GM12878 (cell line): Measurements from ENCODE around the gene IGFBP1. TPM values are rescaled to one million over a fixed set of nuclear protein-coding genes. Genes with fewer than 3 reads are reported as not detected.

Experiments
- ATAC-seq: fragments of 200-7000 bp; cut with Tn5 transposase; 3 replicates; pipeline ENCODE4 v1.9.1; 2020; ENCODE audit warnings: mild to moderate bottlenecking, moderate library complexity
- BruUV-seq: library from RNA; stranded (reverse); fragments of 400-500 nt; replicated peaks from 2 replicates; lab custom pipeline; 2021; lab: Mats Ljungman, UMichigan
- CTCF ChIA-PET: fragments of 300-600 bp; sonication (Branson Sonifier 250); formaldehyde crosslinking; extraction: SDS; loops from one replicate; lab custom pipeline; 2021; ENCODE audit warnings: inconsistent platforms; lab: Yijun Ruan, JAX
- POLR2A ChIA-PET: fragments of 350-600 bp; formaldehyde crosslinking; extraction: SDS; loops from one replicate; lab custom pipeline; 2021; ENCODE audit warnings: inconsistent platforms; lab: Charles Lee
- RAD21 ChIA-PET: fragments of 300-600 bp; sonication (Branson Sonifier 250); formaldehyde crosslinking; loops from one replicate; lab custom pipeline; 2023; ENCODE audit warnings: antibody characterized with exemption; ENCODE audit not compliant: unreplicated experiment; lab: Charles Lee
- SMC1A ChIA-PET: fragments of 300-600 bp; sonication (Branson Sonifier 250); formaldehyde crosslinking; loops from one replicate; lab custom pipeline; 2023; ENCODE audit not compliant: unreplicated experiment, uncharacterized antibody; lab: Charles Lee
- DNase-seq: peaks from one replicate; pipeline ENCODE4 v3.0.0-alpha.2; 2011; ENCODE audit warnings: low read depth, low spot score
- FAIRE-seq: peaks from 3 replicates; lab custom pipeline; 2011; peaks lifted over from hg19 to GRCh38; lab: Jason Lieb, UNC
- H2AFZ ChIP-seq: 2 replicates; pipeline ENCODE4 v1.6.0; 2011; ENCODE audit warnings: low read depth, low read length, control low read depth; ENCODE audit not compliant: control insufficient read depth
- H3K27ac ChIP-seq: 2 replicates; pipeline ENCODE4 v1.5.1; 2011; ENCODE audit warnings: control low read depth; ENCODE audit not compliant: control insufficient read depth, insufficient read depth
- H3K27me3 ChIP-seq, 2 experiments: replicated peaks in 1 of 2; 2 replicates each; pipeline versions ENCODE4 v1.6.0 to v1.6.1; 2011; ENCODE audit warnings: low read length in 1 of 2; ENCODE audit not compliant: control insufficient read depth in 2 of 2, insufficient read depth in 2 of 2
- H3K36me3 ChIP-seq, 2 experiments: 2 replicates each; pipeline ENCODE4 v1.5.1; 2011; ENCODE audit warnings: low read length in 1 of 2; ENCODE audit not compliant: control insufficient read depth in 2 of 2, insufficient read depth in 2 of 2
- H3K4me1 ChIP-seq: 2 replicates; pipeline ENCODE4 v1.6.1; 2011; ENCODE audit warnings: mild to moderate bottlenecking, low read length, moderate library complexity, mixed read lengths; ENCODE audit not compliant: control insufficient read depth, insufficient read depth
- H3K4me2 ChIP-seq: 2 replicates; pipeline ENCODE4 v1.6.0; 2011; ENCODE audit warnings: control low read depth; ENCODE audit not compliant: control insufficient read depth, insufficient read depth
- H3K4me3 ChIP-seq: fragments of 200-600 bp; sonication (generic); 2 replicates; pipeline ENCODE4 v1.5.1; 2016
- H3K79me2 ChIP-seq: 2 replicates; pipeline ENCODE4 v1.6.0; 2011; ENCODE audit warnings: low read length; ENCODE audit not compliant: control insufficient read depth, insufficient read depth
- H3K9ac ChIP-seq: 2 replicates; pipeline ENCODE4 v1.8.0; 2011; ENCODE audit warnings: low read length, control low read depth, mixed read lengths; ENCODE audit not compliant: control insufficient read depth, insufficient read depth
- H3K9me3 ChIP-seq: replicated peaks from 3 replicates; pipeline ENCODE4 v1.5.1; 2011; ENCODE audit warnings: mild to moderate bottlenecking, low read length; ENCODE audit not compliant: control insufficient read depth, insufficient read depth
- H4K20me1 ChIP-seq: 2 replicates; pipeline ENCODE4 v1.6.0; 2011; ENCODE audit not compliant: control insufficient read depth, insufficient read depth
- ATF2 ChIP-seq: IDR thresholded peaks from 2 replicates; pipeline ENCODE4 v1.6.1; 2012; ENCODE audit warnings: low read length, inconsistent platforms
- ATF7 ChIP-seq: fragments of 450-650 bp; IDR thresholded peaks from 2 replicates; pipeline ENCODE4 v1.6.1; 2016; ENCODE audit warnings: low read depth, mild to moderate bottlenecking
- EZH2 ChIP-seq: IDR thresholded peaks from 2 replicates; pipeline ENCODE4 v1.6.1; 2012; ENCODE audit warnings: low read depth, mild to moderate bottlenecking, control low read depth, inconsistent platforms, low read length, borderline replicate concordance; ENCODE audit not compliant: control insufficient read depth
- NFYB ChIP-seq: IDR thresholded peaks from 2 replicates; pipeline ENCODE4 v1.6.1; 2011; ENCODE audit warnings: low read depth, mild to moderate bottlenecking, low read length, improper control_type of control experiment, moderate library complexity; ENCODE audit not compliant: insufficient read depth
- NR2C2 ChIP-seq: IDR thresholded peaks from 2 replicates; pipeline ENCODE4 v1.6.1; 2011; ENCODE audit warnings: borderline replicate concordance, low read depth; ENCODE audit not compliant: control insufficient read depth, insufficient read length
- SIX5 ChIP-seq: IDR thresholded peaks from 2 replicates; pipeline ENCODE4 v1.6.1; 2011; ENCODE audit warnings: mild to moderate bottlenecking, low read depth, low read length, moderate library complexity; ENCODE audit not compliant: severe bottlenecking
- SMARCA5 ChIP-seq: fragments of 450-650 bp; IDR thresholded peaks from 2 replicates; pipeline ENCODE4 v1.6.1; 2017; ENCODE audit warnings: mild to moderate bottlenecking
- SP1 ChIP-seq: IDR thresholded peaks from one replicate; pipeline ENCODE4 v1.6.1; 2011; ENCODE audit warnings: low read depth, low read length
- TBL1XR1 ChIP-seq: IDR thresholded peaks from 2 replicates; pipeline ENCODE4 v1.6.1; 2012; ENCODE audit warnings: low read depth, low read length, improper control_type of control experiment
- TCF7 ChIP-seq: IDR thresholded peaks from 2 replicates; pipeline ENCODE4 v1.6.1; 2014; ENCODE audit warnings: antibody characterized with exemption, borderline replicate concordance
- ZNF592 ChIP-seq: fragments of 450-650 bp; IDR thresholded peaks from 2 replicates; pipeline ENCODE4 v1.6.1; 2017; ENCODE audit warnings: mild to moderate bottlenecking, moderate library complexity
- WGBS: methylation state at CpG from one replicate; pipeline ENCODE4 v1.1.6; 2016; ENCODE audit warnings: low lambda C conversion rate; ENCODE audit not compliant: insufficient replicate concordance, insufficient coverage; ENCODE audit errors: missing lambda C conversion rate; 5-methylcytosine and 5-hydroxymethylcytosine counted together
- in situ Hi-C: fragments of 300-500 bp; cut with MboI; formaldehyde crosslinking; loops from 9 replicates; pipeline ENCODE4 v1.14.3; 2018; ENCODE audit warnings: mixed read lengths
- intact Hi-C: fragments of 100-400 bp; cut with micrococcal nuclease; formaldehyde crosslinking; loops from one replicate; pipeline ENCODE4 v1.14.2; 2022; ENCODE audit not compliant: unreplicated experiment
- polyA plus RNA-seq, 11 experiments: library from polyadenylated mRNA; depleted of rRNA in 4 of 11; unstranded in 6 of 11; stranded (reverse) in 5 of 11; fragments of >200 nt; fragmentation: Nextera tagmentation in 4 of 11; fragmentation: Illumina TruSeq in 1 of 11; extraction: Ambion mirVana in 4 of 11; extraction: Trizol in 1 of 11; gene quantifications; 1 replicate in 1 of 11; 2 replicates in 10 of 11; pipeline versions ENCODE4 v1.2.1 to v1.2.3, GENCODE V29; 2011 to 2016; ENCODE audit warnings: inconsistent platforms in 2 of 11, missing spikeins in 2 of 11, low read depth in 1 of 11
- total RNA-seq, 4 experiments: library from RNA; depleted of rRNA in 3 of 4; stranded (reverse); fragments of >200 nt in 3 of 4; fragmentation: Illumina TruSeq in 1 of 4; extraction: Trizol in 1 of 4; gene quantifications; 2 replicates each; pipeline versions ENCODE4 v1.2.1 to v1.2.3, GENCODE V29; 2013 to 2021
- TF ChIP-seq, protein P1 (sequence below): fragments of 450-650 bp; IDR thresholded peaks from 2 replicates; pipeline ENCODE4 v1.6.1; 2017; ENCODE audit warnings: mild to moderate bottlenecking, low read depth, inconsistent platforms; ENCODE audit not compliant: poor library complexity, severe bottlenecking

Gene IGFBP1
- total and polyA plus RNA-seq, 10 of the 15 experiments (the other 5 are each of a cell fraction or from before 2014, with no cell fraction given): 0.13 TPM; not detected in 9

DNA sequence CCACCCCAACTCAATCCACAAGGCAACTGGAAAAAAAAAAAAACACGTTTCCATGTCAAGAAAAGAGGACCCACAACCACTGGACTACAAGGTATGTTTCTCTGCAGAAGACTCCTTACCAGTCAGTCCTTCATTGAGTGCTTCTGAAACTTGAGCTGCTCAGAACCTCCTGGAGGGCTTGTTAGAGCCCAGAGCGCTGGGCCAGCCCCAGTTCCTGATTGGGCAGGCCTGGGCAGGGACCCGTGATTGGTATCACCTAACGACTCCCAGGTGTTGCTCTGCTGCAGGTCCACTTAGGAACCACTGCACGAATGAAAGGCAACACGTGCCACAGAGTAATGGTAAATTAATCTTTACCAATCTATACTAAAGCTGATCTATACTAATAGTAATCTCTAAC lies 14.9 kb upstream of the IGFBP1 start:
- SMC1A ChIA-PET: interaction anchor here (0.6 kb wide), 1 partner anchor 42 kb away, joined by 3 read pairs; no protein-coding TSS in a partner anchor
- H3K4me2 ChIP-seq: no peak overlapping the region
- in situ Hi-C loops: loop anchor here (25.0 kb wide), 1 partner anchor 711 kb away; the partner anchor contains the start of gene RAMP3
- no peak for TF ChIP-seq TBL1XR1
- no peak for TF ChIP-seq ZNF592
- no peak for TF ChIP-seq EZH2
- TF ChIP-seq TCF7: no peak
- no peak for TF ChIP-seq ATF2
- no peak for TF ChIP-seq NR2C2
- TF ChIP-seq SMARCA5: no peak
- TF ChIP-seq SIX5: no peak
- TF ChIP-seq, protein P1, sequence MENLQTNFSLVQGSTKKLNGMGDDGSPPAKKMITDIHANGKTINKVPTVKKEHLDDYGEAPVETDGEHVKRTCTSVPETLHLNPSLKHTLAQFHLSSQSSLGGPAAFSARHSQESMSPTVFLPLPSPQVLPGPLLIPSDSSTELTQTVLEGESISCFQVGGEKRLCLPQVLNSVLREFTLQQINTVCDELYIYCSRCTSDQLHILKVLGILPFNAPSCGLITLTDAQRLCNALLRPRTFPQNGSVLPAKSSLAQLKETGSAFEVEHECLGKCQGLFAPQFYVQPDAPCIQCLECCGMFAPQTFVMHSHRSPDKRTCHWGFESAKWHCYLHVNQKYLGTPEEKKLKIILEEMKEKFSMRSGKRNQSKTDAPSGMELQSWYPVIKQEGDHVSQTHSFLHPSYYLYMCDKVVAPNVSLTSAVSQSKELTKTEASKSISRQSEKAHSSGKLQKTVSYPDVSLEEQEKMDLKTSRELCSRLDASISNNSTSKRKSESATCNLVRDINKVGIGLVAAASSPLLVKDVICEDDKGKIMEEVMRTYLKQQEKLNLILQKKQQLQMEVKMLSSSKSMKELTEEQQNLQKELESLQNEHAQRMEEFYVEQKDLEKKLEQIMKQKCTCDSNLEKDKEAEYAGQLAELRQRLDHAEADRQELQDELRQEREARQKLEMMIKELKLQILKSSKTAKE: no peak
- no peak for TF ChIP-seq ATF7
- no peak for TF ChIP-seq NFYB
- TF ChIP-seq SP1: no peak

More for the DNA sequence above, 14.9 kb upstream of the IGFBP1 start:
- Histone ChIP-seq H4K20me1 (no peaks in the 10 kb centered on the region), H3K9me3 (no peaks in the 10 kb centered on the region; the same call in 2 of the 3 replicates), H3K79me2 (no peaks in the 10 kb centered on the region), H2AFZ (no peak overlapping the region), H3K4me1 (no peaks in the 10 kb centered on the region), H3K4me3 (no peak overlapping the region), H3K36me3 (no peaks in the 10 kb centered on the region), H3K9ac (no peak overlapping the region), H3K27me3 (no peaks in the 10 kb centered on the region), H3K27ac (no peak overlapping the region)
- POLR2A ChIA-PET: no interaction called here
- BruUV-seq: no TSS peak
- RAD21 ChIA-PET: interaction anchor here (0.7 kb wide), 1 partner anchor 16 kb away, joined by 3 read pairs; no protein-coding TSS in a partner anchor
- 22% methylated on average over 6 of the region's 6 CpGs for WGBS
- no peak for ATAC-seq
- FAIRE-seq: no peak
- intact Hi-C loops: no loop called here
- no peak for DNase-seq
- CTCF ChIA-PET: interaction anchor here (0.6 kb wide), 1 partner anchor 9 kb away, joined by 3 read pairs; no protein-coding TSS in a partner anchor
